ENCODE results near the gene NFYC. TPM values are rescaled to one million over a fixed set of nuclear protein-coding genes. Genes with fewer than 3 reads are reported as not detected.
A peak's percentile ranks its signal among the peaks of the same experiment; 100 is the strongest.

NFYC gene
- total RNA-seq, 2 donors from 2014 or later, result 62.5 TPM

DNA sequence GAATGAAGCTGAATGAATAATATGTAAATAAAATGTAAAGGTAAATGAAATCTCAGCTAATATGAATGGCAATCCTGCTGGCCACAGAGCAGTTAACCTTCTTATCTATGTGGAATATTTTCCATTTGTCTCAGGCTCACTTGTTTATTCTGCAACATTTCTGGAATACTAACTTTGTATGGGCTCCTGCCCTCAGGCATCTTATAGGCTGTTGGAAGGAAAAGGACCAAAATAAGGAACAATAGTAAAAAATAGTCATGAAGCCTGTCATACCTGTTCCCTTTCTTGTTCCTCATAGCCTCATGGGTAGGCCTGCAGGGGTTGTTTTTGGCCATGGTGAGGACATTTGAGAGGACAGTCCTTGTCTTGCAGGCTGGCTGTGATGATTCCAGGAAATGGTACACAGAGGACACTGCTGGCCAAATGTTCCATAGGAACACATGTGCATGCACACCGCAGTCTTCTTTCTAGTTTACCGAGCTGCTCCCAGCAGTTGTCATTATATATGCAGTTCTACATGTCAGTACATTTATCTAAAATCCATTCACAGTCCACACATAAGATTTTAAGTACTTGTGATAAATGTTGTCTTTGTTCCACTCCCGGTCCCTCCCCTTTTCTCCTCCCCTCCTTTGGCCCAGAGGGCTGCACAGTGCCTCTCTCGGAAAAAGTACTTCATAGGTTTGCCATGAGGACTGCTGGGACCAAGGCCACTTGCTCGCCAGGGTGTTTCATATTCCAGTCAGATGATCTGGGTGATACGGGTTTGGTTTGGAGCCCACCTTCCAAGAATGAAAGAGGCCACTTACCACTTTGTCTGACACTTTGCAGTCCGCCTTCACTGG is 76.9 kb downstream of the NFYC start:
- no peak for DNase-seq
- ATAC-seq, result no peak
- intact Hi-C loops (cut with DNase I, micrococcal nuclease), result loop anchor here in 1 of 2 donors (10.0 kb wide), 1 partner anchor 76 kb away; no protein-coding TSS in a partner anchor

GRCh38 chr1:40769815-40770214 is 78.3 kb downstream of the NFYC start:
- DNase-seq (no peak), ATAC-seq (no peak)
- intact Hi-C loops (cut with DNase I, micrococcal nuclease), result loop anchor here (10.0 kb wide), 2 partner anchors 75 to 185 kb away; no protein-coding TSS in a partner anchor

- ATAC-seq (no peak), DNase-seq (no peak)
- intact Hi-C loops (cut with DNase I, micrococcal nuclease), result loop anchor here in 1 of 2 donors (10.0 kb wide), 1 partner anchor 184 kb away; no protein-coding TSS in a partner anchor
Measured at GRCh38 chr1:40770296-40771070, 79.0 kb downstream of the NFYC start.

GRCh38 chr1:40772146-40772955 is 80.8 kb downstream of the NFYC start:
- DNase-seq (no peak), ATAC-seq (no peak)
- intact Hi-C loops (cut with DNase I, micrococcal nuclease), result loop anchor here in 1 of 2 donors (10.0 kb wide), 1 partner anchor 182 kb away; no protein-coding TSS in a partner anchor

DNA sequence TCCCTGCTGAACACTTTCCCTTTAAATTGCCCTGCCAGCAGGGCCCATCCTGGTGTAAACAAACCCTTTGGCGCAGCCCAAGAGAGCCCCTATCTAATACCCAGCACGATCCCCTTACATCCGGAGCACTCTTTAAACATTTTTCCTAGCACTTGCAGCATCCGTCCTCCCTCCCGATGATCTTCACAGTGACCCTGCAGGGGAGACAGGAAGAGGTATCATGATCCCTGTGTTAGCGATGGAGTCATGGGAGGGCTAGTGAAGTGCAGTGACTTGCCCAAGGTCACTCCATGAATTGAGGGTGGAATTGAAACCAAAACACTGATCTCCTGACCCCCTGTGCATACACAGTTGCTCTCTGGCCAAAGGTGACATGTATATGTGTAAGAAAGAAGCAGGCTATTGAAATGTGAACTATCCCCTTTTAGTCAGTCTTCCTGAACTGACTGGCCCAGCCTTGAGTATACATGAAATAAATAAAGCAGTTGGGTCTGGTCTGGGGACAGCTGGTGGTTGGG is 82.3 kb downstream of the NFYC start:
- DNase-seq, result no peak
- ATAC-seq, result peak; percentile 47
- intact Hi-C loops (cut with DNase I, micrococcal nuclease), result loop anchor here in 1 of 2 donors (2.0 to 10.0 kb wide), 2 partner anchors 75 to 181 kb away; no protein-coding TSS in a partner anchor

- intact Hi-C loops (cut with DNase I, micrococcal nuclease), result loop anchor here in 1 of 2 donors (2.0 to 10.0 kb wide), 2 partner anchors 74 to 180 kb away; no protein-coding TSS in a partner anchor
- ATAC-seq (peak; percentile 79), DNase-seq (peak; percentile 44 to 81)
Measured at GRCh38 chr1:40774266-40774998, 82.9 kb downstream of the NFYC start.

DNA sequence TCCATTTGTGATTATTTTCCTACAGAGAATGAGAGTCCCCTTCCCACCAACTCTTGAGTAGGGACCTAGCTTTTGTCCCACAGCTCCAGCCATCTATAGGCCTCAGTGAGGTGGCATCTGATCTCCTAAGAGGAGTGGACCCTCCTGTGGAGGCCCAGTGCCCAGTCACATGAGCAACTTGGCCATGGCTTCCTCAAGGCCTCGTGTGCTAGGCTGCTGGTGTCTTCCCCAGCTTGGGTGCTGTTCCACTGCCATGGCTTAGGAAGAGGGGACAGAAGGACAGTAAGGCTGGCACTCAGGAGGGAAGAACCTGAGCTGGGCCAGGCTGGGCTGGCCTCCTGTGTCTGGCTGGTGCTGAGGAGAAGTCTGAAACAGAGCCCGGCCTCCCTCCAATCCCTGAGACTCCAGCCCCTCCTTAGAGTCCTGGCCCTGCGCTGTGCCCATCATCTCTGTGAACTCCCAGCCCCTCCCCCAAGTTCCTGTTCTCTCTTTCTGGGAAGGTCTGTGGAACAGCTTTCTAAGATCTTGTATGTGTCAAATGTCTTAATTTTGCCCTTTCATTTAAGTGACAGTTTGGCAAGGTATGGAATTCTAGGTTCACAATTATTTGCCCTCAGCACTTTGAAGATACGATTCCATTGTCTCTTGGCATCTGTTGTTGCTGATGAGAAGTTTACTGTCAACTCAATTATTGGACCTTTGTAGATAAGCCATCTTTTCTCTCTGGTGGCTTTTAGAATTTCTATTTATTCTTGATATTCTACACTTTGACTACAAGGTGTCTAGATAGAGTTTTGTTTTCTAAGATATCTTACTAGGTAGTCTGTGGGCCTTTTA is 85.0 kb downstream of the NFYC start:
- ATAC-seq (no peak), DNase-seq (no peak)
- intact Hi-C loops (cut with DNase I, micrococcal nuclease), result loop anchor here in 1 of 2 donors (10.0 kb wide), 1 partner anchor 178 kb away; no protein-coding TSS in a partner anchor

- intact Hi-C loops (cut with DNase I, micrococcal nuclease), result loop anchor here in 1 of 2 donors (10.0 kb wide), 1 partner anchor 177 kb away; no protein-coding TSS in a partner anchor
- ATAC-seq, result no peak
- no peak for DNase-seq
Measured at GRCh38 chr1:40777224-40777970, 85.9 kb downstream of the NFYC start.

GRCh38 chr1:40780678-40781607 is 89.4 kb downstream of the NFYC start:
- intact Hi-C loops (cut with DNase I, micrococcal nuclease), result no loop called here
- DNase-seq, result no peak
- ATAC-seq, result peak; percentile 2

- DNase-seq (no peak), ATAC-seq (no peak)
- intact Hi-C loops (cut with DNase I, micrococcal nuclease), result no loop called here
Measured at GRCh38 chr1:40781608-40781971, 90.1 kb downstream of the NFYC start.

GRCh38 chr1:40782371-40782956 is 91.0 kb downstream of the NFYC start:
- peak; percentile 72 for ATAC-seq
- intact Hi-C loops (cut with DNase I, micrococcal nuclease), result no loop called here

GRCh38 chr1:40783001-40783905 is 91.7 kb downstream of the NFYC start, which contains the start of gene KCNQ4:
Gene KCNQ4 (plus strand): TSS chr1:40783787. CDS start chr1:40784094, 307 bp downstream.
- intact Hi-C loops (cut with DNase I, micrococcal nuclease), result no loop called here
- peak; percentile 56 for ATAC-seq
- DNase-seq, result peak; percentile 60 to 66

More at GRCh38 chr1:40782371-40782956, 91.0 kb downstream of the NFYC start:
- DNase-seq, result peak; percentile 70 to 74

GRCh38 chr1:40784141-40784770 is 92.8 kb downstream of the NFYC start:
- ATAC-seq, result peak; percentile 42
- peak in 1 of 2 donors; percentile 53 for DNase-seq
- intact Hi-C loops (cut with DNase I, micrococcal nuclease), result no loop called here

Measured in left colon (tissue), 2 donors.